HS-5 (cell line): ENCODE measurements around the gene ENTPD2.

Source experiments
- DNase-seq: peaks from one replicate; pipeline ENCODE4 v3.0.0-alpha.2; 2012; ENCODE audit warnings: low read depth

Gene ENTPD2

DNA sequence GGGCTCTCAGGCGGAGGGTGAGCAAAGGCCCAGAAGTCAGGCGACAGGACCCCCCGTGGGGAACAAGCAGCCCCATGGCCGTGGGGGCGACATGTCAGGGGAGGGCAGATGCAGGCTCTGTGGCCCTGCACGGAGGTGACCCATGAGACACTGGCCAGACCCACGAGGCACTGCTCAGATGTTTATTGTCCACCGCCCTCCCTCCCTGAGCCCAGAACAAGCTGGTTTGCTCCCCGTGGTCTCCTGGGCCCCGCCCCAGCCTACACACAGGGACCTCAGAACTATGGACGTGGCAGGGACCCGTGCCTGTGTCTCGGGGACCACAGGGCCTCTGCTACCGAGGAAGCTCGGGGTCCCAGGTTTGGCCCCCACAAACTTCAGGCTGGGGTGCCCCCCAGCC lies 23.9 kb downstream of the ENTPD2 start:
- DNase-seq, result no peak

- DNase-seq, result no peak
Measured at GRCh38 chr9:137029058-137029936, 24.6 kb downstream of the ENTPD2 start.

DNA sequence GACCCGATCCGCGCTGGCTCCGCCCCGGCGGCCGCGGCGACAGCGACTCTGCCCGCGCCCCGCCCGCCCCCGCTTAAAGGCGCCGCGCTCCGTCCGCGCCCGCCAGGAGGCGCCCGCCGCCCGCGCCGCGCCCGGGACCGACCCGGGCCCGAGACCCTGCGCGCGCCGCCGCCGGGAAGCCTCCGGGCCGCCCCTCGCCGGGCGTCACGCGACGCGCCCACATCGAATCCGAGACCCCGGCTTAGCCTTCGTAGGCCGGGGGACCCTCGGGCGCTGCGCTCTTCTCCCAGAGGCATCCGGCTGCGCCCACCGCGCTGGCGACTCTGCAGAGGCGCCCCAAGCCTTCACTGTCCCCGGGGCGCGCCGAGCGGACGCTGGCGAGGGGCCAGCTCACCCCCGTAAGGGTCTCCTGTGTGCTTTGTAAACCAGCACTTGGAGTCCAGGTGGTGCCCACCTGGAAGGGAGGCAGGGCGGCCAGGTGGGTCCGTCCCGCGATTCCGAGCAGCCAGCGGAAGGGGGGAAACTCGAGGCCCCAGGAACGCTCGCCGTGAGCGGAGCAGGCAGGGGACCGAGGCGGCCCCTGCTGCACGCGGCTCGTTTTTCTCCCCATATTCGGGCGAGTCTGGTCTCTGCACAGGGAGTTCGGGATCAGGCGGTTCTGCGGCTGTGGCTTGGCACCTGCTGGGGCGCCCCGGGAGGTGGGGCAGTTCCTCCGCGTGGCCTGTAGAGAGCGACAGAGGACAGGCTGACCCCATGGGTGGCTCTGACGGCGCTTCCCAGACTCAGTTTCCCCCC lies 25.4 kb downstream of the ENTPD2 start:
- no peak for DNase-seq

DNA sequence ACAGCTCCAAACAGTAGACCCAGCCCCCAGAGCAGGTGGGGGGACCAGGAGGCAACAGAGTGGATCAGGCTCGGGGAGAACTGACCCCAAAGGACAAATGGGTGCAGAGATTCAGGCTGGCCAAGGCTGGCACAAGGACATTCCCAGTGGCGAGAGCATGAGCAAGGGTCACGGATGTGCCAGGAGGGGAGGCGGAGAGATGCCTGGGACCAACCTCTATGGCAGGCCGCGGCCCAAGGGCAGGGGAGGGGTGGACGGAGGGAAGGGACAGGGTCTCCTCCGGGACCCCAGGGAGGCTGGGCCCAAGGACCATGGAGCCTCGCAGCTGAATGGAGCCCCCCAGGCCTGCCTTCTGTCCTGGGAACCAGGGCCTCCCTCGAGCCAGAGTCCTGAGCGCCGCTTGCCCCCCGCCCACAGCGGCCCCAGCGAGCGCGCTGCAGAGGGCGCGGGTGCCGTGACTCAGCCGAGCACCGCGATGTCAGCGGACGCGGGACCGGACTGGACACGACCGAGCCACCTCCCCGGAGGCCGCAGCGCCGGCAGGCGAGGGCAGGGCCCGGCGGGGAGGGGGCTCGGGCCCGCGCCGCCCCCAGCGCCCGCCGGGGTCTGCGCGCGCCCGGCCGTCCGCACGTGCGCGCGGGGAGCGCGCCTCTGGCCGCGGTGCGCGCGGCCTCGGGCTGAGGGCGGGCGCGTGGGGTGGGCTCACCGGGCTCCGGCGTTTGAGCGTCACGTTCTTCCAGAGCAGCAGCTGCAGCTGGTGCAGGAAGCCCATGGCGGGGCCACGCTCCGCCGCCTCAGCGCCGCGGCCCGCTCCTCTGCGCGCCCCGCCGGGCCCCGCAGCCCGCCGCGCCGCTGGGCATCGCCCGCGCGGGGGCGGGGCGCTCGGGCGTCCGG lies 26.2 kb downstream of the ENTPD2 start, which contains the start of gene ABCA2:
TSS of gene ABCA2 (minus strand) at position 869 of the 894 bp plus-strand sequence. CDS start at position 772, 97 bp downstream.
- DNase-seq, result no peak

GRCh38 chr9:137026828-137027227 lies 27.0 kb downstream of the ENTPD2 start:
- no peak for DNase-seq

GRCh38 chr9:137026384-137026783 lies 27.5 kb downstream of the ENTPD2 start:
- DNase-seq, result no peak

DNA sequence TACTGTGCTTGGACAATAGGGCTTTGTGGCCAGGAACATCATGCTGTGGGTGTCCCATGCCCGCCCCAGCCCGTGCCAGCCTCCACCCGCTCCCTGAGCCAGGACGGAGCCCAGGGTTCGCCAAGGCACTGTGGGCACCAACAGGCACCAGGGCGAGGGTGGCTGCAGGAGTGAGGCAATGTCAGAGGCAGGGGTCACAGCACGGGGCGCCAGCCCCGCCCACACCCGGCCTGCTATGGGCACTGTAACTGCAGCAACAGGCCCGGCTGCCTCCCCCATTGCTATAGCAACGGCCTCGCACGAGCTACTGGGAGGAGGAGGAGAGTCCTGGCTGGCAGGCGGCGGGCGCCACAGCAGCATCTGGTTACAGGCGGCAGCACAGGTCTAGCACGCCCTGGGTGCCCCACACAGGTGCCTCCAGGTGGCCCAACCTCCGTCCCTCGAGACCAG lies 28.3 kb downstream of the ENTPD2 start:
- no peak for DNase-seq

DNA sequence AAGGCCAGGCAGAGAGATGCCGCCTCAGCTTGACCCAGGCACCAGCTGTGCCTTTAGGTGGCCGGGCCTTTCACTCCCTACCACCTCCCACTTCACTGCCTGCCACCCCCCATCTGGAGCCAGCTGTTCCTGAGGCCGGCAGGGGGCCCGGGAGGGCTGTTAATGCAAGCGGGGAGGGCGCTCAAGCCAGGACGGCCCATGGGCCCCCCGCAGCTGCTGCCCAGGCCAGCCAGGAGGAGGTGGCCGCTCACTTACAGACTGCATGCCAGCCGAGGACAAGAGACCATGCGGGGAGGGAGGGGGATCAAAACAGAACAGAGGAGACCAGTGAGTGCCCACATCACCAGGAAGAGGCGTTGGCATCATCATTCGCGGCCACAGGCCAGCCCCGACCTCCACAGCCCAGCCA lies 30.3 kb downstream of the ENTPD2 start:
- no peak for DNase-seq

DNA sequence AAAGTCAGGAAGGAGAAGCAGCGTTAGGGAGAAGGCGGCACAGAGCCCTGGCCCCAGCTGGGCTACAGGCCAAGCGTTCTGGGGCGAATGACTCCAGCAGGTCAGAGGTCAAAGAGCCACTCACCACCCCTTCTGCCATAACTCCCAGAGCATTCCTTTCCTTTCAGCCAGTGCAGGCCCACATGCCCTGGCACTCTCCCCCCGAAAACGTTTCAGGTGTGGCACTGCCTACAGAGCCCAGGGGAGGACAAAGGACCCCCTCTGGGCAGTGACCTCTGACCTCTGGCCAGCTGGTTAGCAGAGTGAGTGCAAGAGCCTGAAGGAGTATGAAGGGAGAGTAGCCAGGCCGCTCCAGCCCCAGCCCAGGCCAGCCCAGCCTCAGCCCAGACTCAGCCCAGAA lies 30.7 kb downstream of the ENTPD2 start:
- DNase-seq, result no peak

DNA sequence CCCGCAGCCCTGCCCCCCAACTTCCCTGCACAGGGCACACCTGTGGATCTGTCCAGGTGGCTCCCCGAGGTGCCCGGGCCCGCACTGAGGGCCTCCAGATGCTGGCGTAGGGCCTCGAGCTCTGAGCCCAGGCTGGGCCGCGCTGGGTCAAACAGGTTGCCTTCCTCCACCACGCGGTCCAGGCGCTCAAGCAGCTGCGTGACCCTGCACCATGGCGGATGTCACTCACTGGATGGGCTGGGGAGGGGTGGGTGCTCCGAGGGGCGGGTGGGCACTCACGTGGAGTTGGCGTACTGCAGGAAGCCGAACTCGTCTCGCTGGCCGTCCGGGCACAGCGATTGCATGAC lies 31.2 kb downstream of the ENTPD2 start:
- DNase-seq, result no peak

DNA sequence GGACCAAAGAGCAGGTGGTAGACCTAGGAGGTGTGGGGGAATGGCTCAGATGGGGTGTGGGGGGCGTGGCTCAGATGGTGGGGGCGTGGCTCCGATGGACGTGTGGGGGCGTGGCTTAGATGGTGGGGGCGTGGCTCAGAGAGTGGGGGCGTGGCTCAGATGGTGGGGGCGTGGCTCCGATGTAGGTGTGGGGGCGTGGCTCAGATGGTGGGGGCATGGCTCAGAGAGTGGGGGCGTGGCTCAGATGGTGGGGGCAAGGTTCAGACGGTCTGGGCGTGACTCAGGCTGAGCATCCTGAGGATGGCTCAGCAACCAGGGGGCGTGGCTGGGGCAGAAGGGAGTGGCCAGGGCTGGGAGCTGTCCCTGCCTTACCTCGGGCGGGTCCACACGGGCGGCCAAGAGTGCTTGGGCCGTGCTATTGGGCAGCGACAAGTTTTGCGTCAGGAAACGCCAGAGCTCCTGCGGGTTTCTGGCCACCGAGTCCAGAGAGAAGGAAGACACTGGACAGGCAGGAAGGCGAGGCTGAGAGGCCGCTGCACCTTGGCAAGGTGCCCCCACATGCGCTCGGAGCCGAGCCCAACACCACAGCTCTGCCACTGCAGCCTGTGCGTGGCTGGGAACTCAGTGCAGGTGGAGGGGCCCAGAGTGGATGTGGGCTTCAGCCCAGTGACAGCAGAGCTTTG lies 31.7 kb downstream of the ENTPD2 start:
- DNase-seq, result no peak

GRCh38 chr9:137021568-137021978 lies 32.3 kb downstream of the ENTPD2 start:
- DNase-seq, result no peak

GRCh38 chr9:137020771-137021567 lies 32.9 kb downstream of the ENTPD2 start:
- no peak for DNase-seq

DNA sequence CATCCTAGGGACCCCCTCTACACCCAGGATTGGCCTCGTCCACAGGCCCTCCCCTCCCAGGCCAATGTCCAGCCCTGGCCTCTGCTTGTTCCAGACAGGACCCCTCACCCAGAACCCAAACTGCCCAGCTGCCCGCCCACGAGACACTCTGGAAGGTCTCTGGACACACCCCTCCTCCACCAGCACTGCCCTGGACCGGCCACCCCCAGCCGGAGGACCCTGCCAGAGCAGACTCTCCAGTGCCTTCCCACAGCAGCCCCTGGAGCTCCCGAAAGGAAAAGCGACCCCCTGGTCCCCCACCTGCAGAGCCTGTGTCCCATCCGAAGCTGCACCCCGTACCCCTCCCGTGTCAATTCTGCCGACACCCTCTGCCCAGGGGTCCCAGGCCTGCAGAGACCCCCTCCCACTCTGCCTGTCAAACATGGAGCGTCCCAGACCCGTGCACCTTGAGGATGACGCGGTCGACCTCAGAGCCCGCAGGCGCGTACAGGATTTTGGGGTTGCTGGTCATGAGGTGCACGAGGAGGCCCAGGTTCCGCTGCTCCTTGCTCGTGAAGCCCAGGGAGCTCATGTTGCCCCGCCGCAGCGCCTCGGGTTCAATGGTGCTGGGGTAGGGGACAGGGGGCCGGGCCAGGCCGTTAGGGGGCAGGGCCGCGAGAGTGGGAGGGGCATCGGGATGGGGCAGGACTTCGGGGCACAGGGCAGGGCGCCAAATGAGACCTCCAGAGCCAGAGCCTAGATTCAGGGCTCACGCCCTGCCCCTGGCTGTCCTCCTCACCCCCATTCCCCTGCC lies 33.8 kb downstream of the ENTPD2 start:
- no peak for DNase-seq

GRCh38 chr9:137018761-137019559 lies 34.9 kb downstream of the ENTPD2 start:
- DNase-seq, result no peak

- DNase-seq, result no peak
Measured at GRCh38 chr9:137017791-137018497, 35.9 kb downstream of the ENTPD2 start.

DNA sequence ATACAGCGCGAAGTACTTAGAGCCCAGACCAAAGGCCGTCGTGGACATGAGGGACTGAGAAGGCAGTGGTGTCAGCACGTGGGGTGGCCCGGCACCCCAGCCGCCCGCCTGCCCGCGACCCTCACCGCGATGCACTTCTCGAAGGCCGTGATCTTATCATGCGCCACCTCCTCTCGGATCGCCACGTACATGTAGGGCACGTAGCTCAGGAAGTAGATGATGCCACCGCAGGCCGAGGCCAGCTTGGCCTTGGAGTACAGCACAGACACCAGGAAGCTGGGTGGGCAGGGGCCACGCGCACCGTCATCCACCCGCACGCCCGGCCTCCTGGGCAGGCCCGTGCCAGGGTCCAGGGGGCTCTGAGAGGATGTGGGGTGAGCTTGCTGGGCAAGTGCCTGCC lies 36.8 kb downstream of the ENTPD2 start:
- DNase-seq, result no peak

DNA sequence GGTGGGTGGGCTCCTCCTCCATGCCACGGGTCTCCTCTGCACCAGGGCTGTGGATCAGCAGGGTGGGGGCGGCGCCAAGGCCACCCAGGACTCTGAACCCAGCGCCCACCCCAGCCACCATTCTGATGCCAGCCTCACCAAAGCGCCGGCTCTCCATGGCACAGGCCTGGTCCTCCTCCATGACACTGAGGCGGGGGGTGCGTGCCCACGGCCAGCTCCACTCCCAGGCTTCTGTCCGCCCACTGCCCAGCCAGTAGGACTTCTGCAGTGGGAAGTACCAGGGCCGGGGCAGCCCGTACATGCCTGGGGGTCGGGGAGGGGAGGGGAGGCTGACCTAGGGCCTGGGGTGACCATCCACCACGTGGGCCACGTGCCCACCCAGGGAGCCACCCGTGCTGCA lies 37.4 kb downstream of the ENTPD2 start:
- DNase-seq, result no peak
